Skin of body (tissue), 2 donors: ENCODE data around the gene BPHL. TPM values are rescaled to one million over a fixed set of nuclear protein-coding genes. Genes with fewer than 3 reads are reported as not detected.
"Not testable (repeated sequence)": the region's sequence is repeated elsewhere in the genome, so short reads cannot be mapped to it uniquely, and the experiment has no call there.

Source experiments
- DNase-seq: peaks from one replicate; lab custom pipeline; 2025; lab: John Stamatoyannopoulos, UW
- total RNA-seq: library from RNA; depleted of rRNA; stranded (reverse); fragments of >200 nt; gene quantifications from one replicate; pipeline ENCODE4 v1.2.3, GENCODE V29; 2014

BPHL gene
- total RNA-seq, 1 donor from 2014 or later = 13.7 TPM

- no peak for DNase-seq
These were observed 4.3 kb downstream of the BPHL start for GRCh38 chr6:3122823-3123182.

- no peak for DNase-seq
These were observed 6.2 kb downstream of the BPHL start for GRCh38 chr6:3124667-3125066.

GRCh38 chr6:3125815-3126214, 7.3 kb downstream of the BPHL start:
- no peak for DNase-seq

GRCh38 chr6:3128356-3129108, 10.0 kb downstream of the BPHL start:
- no peak for DNase-seq

- DNase-seq = no peak
These were observed 13.2 kb downstream of the BPHL start for GRCh38 chr6:3131695-3132094.

- DNase-seq = no peak
These were observed 15.0 kb downstream of the BPHL start for GRCh38 chr6:3133515-3133914.

GRCh38 chr6:3135668-3136291, 17.3 kb downstream of the BPHL start:
- no peak for DNase-seq

GRCh38 chr6:3136292-3137011, 17.9 kb downstream of the BPHL start:
- DNase-seq = no peak

- no peak for DNase-seq
These were observed 18.7 kb downstream of the BPHL start for GRCh38 chr6:3137057-3137777.

GRCh38 chr6:3137873-3138272, 19.4 kb downstream of the BPHL start:
- not testable (repeated sequence) for DNase-seq

- DNase-seq = no peak
These were observed 19.8 kb downstream of the BPHL start for GRCh38 chr6:3138341-3138740.

GRCh38 chr6:3139090-3139903, 20.8 kb downstream of the BPHL start:
- no peak for DNase-seq

- DNase-seq = no peak
These were observed 21.7 kb downstream of the BPHL start for GRCh38 chr6:3140201-3140600.

GRCh38 chr6:3142536-3142935, 24.0 kb downstream of the BPHL start:
- no peak for DNase-seq

GRCh38 chr6:3143158-3143557, 24.6 kb downstream of the BPHL start:
- no peak for DNase-seq

GRCh38 chr6:3144571-3144970, 26.1 kb downstream of the BPHL start:
- DNase-seq = no peak

GRCh38 chr6:3147914-3148757, 29.6 kb downstream of the BPHL start:
- no peak for DNase-seq

GRCh38 chr6:3151691-3152090, 33.2 kb downstream of the BPHL start:
- peak; percentile 18 for DNase-seq

- DNase-seq = no peak
These were observed 34.2 kb downstream of the BPHL start for GRCh38 chr6:3152689-3153088.

GRCh38 chr6:3155416-3155815, 36.9 kb downstream of the BPHL start:
- DNase-seq = not testable (repeated sequence)
